HG03571 (cell line): Measurements from ENCODE around the gene LIN7C.

Experiments used
- ATAC-seq: cut with Tn5 transposase; IDR thresholded peaks from one replicate; pipeline ENCODE4 v1.9.1; 2021; ENCODE audit not compliant: unreplicated experiment

Gene LIN7C

GRCh38 chr11:27512238-27512637 lies 5.7 kb upstream of the LIN7C start:
- ATAC-seq, result no peak

- ATAC-seq, result no peak
Measured at GRCh38 chr11:27509908-27510307, 3.3 kb upstream of the LIN7C start.

- no peak for ATAC-seq
Measured at GRCh38 chr11:27507557-27508322, 1.2 kb upstream of the LIN7C start.

- ATAC-seq, result peak; percentile 1
Measured at GRCh38 chr11:27505781-27506180, 788 bp downstream of the LIN7C start.

GRCh38 chr11:27504205-27504604 lies 2.4 kb downstream of the LIN7C start:
- no peak for ATAC-seq

GRCh38 chr11:27501100-27501499 lies 5.5 kb downstream of the LIN7C start:
- ATAC-seq, result no peak

GRCh38 chr11:27497911-27498310 lies 8.7 kb downstream of the LIN7C start:
- no peak for ATAC-seq

GRCh38 chr11:27497284-27497866 lies 9.2 kb downstream of the LIN7C start:
- peak; percentile 52 for ATAC-seq

GRCh38 chr11:27496461-27496860 lies 10.1 kb downstream of the LIN7C start:
- no peak for ATAC-seq

- ATAC-seq, result no peak
Measured at GRCh38 chr11:27495710-27496300, 10.8 kb downstream of the LIN7C start.

- ATAC-seq, result no peak
Measured at GRCh38 chr11:27489092-27489491, 17.5 kb downstream of the LIN7C start.

- ATAC-seq, result no peak
Measured at GRCh38 chr11:27487706-27488105, 18.9 kb downstream of the LIN7C start.

- ATAC-seq, result no peak
Measured at GRCh38 chr11:27485930-27486773, 20.4 kb downstream of the LIN7C start.

- ATAC-seq, result no peak
Measured at GRCh38 chr11:27482793-27483192, 23.8 kb downstream of the LIN7C start.

- no peak for ATAC-seq
Measured at GRCh38 chr11:27481992-27482391, 24.6 kb downstream of the LIN7C start.

- ATAC-seq, result no peak
Measured at GRCh38 chr11:27477831-27478230, 28.7 kb downstream of the LIN7C start.

GRCh38 chr11:27477243-27477642 lies 29.3 kb downstream of the LIN7C start:
- no peak for ATAC-seq

GRCh38 chr11:27475622-27476021 lies 30.9 kb downstream of the LIN7C start:
- ATAC-seq, result no peak

- ATAC-seq, result no peak
Measured at GRCh38 chr11:27473017-27473406, 33.6 kb downstream of the LIN7C start.

GRCh38 chr11:27472398-27473016 lies 34.1 kb downstream of the LIN7C start, which contains the start of gene LGR4:
Gene LGR4, minus strand, starts transcription at chr11:27472790. Its CDS starts 488 bp downstream, at chr11:27472302.
- peak; percentile 89 for ATAC-seq
